Gastroesophageal sphincter (tissue), 4 donors: ENCODE data around the gene SRPK1. TPM values are rescaled to one million over a fixed set of nuclear protein-coding genes. Genes with fewer than 3 reads are reported as not detected.

Experiments
- ATAC-seq: fragments of 150-250 bp; one replicate; pipeline ENCODE4 v1.9.1; 2016; ENCODE audit warnings: mild to moderate bottlenecking, moderate library complexity
- H3K27ac ChIP-seq, 4 donors: fragments of 200-600 bp; sonication (generic) in 3 of 4; 1 replicate in 3 of 4; 2 replicates in 1 of 4; pipeline ENCODE4 v1.5.1; 2016 to 2019
- H3K27me3 ChIP-seq: fragments of 200-600 bp; sonication (generic); one replicate; pipeline ENCODE4 v1.5.1; 2019
- H3K36me3 ChIP-seq, 2 donors: fragments of 200-600 bp; sonication (generic); one replicate each; pipeline ENCODE4 v1.5.1; 2019; ENCODE audit warnings: control low read depth in 1 of 2
- H3K4me1 ChIP-seq, 3 donors: fragments of 200-600 bp; sonication (generic); 1 replicate in 2 of 3; 2 replicates in 1 of 3; pipeline ENCODE4 v1.5.1; 2016 to 2019; ENCODE audit warnings: control low read depth in 2 of 3
- H3K4me3 ChIP-seq, 2 donors: fragments of 200-600 bp; sonication (generic); one replicate each; pipeline ENCODE4 v1.5.1; 2019; ENCODE audit warnings: mild to moderate bottlenecking in 1 of 2, moderate library complexity in 1 of 2
- H3K9me3 ChIP-seq, 3 donors: fragments of 200-600 bp; sonication (generic); one replicate each; pipeline ENCODE4 v1.5.1; 2017 to 2019; ENCODE audit warnings: control low read depth in 2 of 3
- EP300 ChIP-seq: sonication (generic); formaldehyde crosslinking; IDR thresholded peaks from one replicate; pipeline ENCODE4 v1.6.1; 2017; ENCODE audit warnings: antibody characterized with exemption, mild to moderate bottlenecking
- POLR2A ChIP-seq, 2 donors: fragments of 450-650 bp; IDR thresholded peaks; one replicate each; pipeline ENCODE4 v1.6.1; 2017; ENCODE audit warnings: antibody characterized with exemption in 2 of 2, mild to moderate bottlenecking in 2 of 2, moderate library complexity in 1 of 2
- POLR2AphosphoS5 ChIP-seq: sonication (generic); formaldehyde crosslinking; IDR thresholded peaks from one replicate; pipeline ENCODE4 v1.6.1; 2017; ENCODE audit warnings: antibody characterized with exemption
- WGBS, 2 donors: methylation state at CpG; one replicate each; pipeline ENCODE4 v1.1.5; 2018; ENCODE audit warnings: low coverage in 1 of 2; 5-methylcytosine and 5-hydroxymethylcytosine counted together
- total RNA-seq, 4 donors: library from RNA; depleted of rRNA; stranded (reverse); fragments of >200 nt; gene quantifications; one replicate each; pipeline ENCODE4 v1.1.0, GENCODE V29; 2016
- TF ChIP-seq, protein P1 (sequence below), 4 experiments: fragments of 200-600 bp in 2 of 4; fragments of 450-650 bp in 2 of 4; sonication (generic) in 1 of 4; IDR thresholded peaks; one replicate each; pipeline ENCODE4 v1.5.1; 2017 to 2019; ENCODE audit warnings: antibody characterized with exemption in 4 of 4, mild to moderate bottlenecking in 2 of 4, moderate library complexity in 2 of 4

SRPK1 gene
- total RNA-seq, 4 donors from 2014 or later: 32.2 to 45.0 (median 37.4) TPM

DNA sequence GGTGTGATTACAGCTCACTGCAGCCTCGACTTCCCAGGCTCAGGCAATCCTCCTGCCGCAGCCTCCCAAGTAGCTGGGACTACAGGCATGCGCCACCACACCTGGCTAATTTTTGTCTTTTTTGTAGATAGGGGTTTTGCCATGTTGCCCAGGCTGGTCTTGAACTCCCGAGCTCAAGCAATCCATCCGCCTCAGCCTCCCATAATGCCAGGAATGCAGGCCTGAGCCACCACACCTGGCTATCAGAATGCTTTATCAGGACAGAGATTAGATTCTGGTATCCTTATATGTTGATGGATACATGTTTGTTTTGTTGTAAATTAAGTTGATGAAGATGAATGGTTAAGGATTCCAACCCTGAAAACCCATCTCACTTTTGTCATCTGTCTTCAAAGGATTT is 91.6 kb downstream of the SRPK1 start:
- 80 to 96% methylated on average over 2 to 3 of the region's 5 CpGs for WGBS, 2 donors
- TF ChIP-seq EP300 (no peak), POLR2A (IDR thresholded peaks at IDR 0.05) (no peak), POLR2AphosphoS5 (no peak)
- TF ChIP-seq, protein P1, sequence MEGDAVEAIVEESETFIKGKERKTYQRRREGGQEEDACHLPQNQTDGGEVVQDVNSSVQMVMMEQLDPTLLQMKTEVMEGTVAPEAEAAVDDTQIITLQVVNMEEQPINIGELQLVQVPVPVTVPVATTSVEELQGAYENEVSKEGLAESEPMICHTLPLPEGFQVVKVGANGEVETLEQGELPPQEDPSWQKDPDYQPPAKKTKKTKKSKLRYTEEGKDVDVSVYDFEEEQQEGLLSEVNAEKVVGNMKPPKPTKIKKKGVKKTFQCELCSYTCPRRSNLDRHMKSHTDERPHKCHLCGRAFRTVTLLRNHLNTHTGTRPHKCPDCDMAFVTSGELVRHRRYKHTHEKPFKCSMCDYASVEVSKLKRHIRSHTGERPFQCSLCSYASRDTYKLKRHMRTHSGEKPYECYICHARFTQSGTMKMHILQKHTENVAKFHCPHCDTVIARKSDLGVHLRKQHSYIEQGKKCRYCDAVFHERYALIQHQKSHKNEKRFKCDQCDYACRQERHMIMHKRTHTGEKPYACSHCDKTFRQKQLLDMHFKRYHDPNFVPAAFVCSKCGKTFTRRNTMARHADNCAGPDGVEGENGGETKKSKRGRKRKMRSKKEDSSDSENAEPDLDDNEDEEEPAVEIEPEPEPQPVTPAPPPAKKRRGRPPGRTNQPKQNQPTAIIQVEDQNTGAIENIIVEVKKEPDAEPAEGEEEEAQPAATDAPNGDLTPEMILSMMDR (IDR thresholded peaks at IDR 0.05): no peak

DNA sequence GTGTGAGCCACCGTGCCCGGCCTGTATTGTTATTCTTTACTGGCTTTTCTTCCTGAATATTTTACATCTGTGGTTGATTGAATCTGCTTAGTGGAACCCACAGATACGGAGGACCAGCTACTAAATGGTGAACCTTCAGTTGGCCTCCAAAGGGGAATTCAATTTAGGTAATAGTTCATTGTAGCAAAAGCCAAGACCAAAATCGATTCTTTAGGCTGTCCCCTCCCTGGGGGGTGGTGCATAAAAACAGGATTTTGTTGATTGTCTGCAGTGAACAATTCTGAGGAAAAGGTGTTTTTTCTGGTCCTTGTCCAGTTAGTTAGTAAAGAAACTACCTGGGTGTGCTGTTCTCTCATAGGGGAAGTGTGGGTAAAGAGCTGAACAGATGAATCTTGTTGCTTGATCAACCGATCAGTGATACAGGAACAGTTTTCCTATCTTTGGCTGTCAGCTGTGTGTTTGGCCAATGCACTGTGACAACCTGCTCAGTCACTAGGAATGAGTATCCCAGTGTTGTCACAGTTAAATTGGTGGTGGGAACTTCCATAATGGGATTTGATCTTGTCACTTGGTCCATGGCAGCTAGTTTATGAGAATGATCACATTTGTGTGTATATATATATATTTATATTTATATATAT is 96.2 kb downstream of the SRPK1 start:
- 73 to 74% methylated on average over 4 to 5 of the region's 5 CpGs for WGBS, 2 donors
- ATAC-seq: no peak
- Histone ChIP-seq H3K27me3 (peaks cover 12% of the 10 kb centered on the region), H3K9me3 (no peaks in the 10 kb centered on the region), H3K27ac (no peak overlapping the region), H3K4me1 (no peaks in the 10 kb centered on the region), H3K36me3 (no peaks in the 10 kb centered on the region), H3K4me3 (no peak overlapping the region)
- TF ChIP-seq POLR2A (IDR thresholded peaks at IDR 0.05) (no peak), POLR2AphosphoS5 (no peak), EP300 (no peak)
- TF ChIP-seq, protein P1 (IDR thresholded peaks at IDR 0.05): no peak

More for the DNA sequence above, 91.6 kb downstream of the SRPK1 start:
- no peak for ATAC-seq
- H3K4me3 ChIP-seq: no peak overlapping the region
- H3K9me3 ChIP-seq: no peaks in the 10 kb centered on the region
- H3K27ac ChIP-seq: no peak overlapping the region
- H3K36me3 ChIP-seq: peaks cover 0 to 14% of the 10 kb centered on the region in 2 donors
- H3K4me1 ChIP-seq: no peaks in the 10 kb centered on the region
- peaks cover 12% of the 10 kb centered on the region for H3K27me3 ChIP-seq

- Histone ChIP-seq H3K4me3 (no peak overlapping the region), H3K9me3 (no peaks in the 10 kb centered on the region), H3K36me3 (no peaks in the 10 kb centered on the region), H3K27ac (no peak overlapping the region), H3K4me1 (no peaks in the 10 kb centered on the region), H3K27me3 (peaks cover 12% of the 10 kb centered on the region)
- WGBS, 2 donors: 83 to 89% methylated on average over 2 of the region's 2 CpGs
- TF ChIP-seq, protein P1 (IDR thresholded peaks at IDR 0.05): no peak
- TF ChIP-seq EP300 (no peak), POLR2A (IDR thresholded peaks at IDR 0.05) (no peak), POLR2AphosphoS5 (no peak)
- ATAC-seq: no peak
Observed at GRCh38 chr6:35823601-35824000, 97.3 kb downstream of the SRPK1 start.

GRCh38 chr6:35817515-35817914 is 103.4 kb downstream of the SRPK1 start:
- no peaks in the 10 kb centered on the region for H3K4me1 ChIP-seq
- no peak overlapping the region for H3K4me3 ChIP-seq
- H3K27ac ChIP-seq: no peak overlapping the region
- ATAC-seq: no peak
- peaks cover 22% of the 10 kb centered on the region for H3K27me3 ChIP-seq
- H3K36me3 ChIP-seq: no peaks in the 10 kb centered on the region
- peaks cover 0 to 17% (median 0%) of the 10 kb centered on the region in 3 donors for H3K9me3 ChIP-seq
- no peak for TF ChIP-seq EP300
- TF ChIP-seq POLR2A (IDR thresholded peaks at IDR 0.05): no peak
- no peak for TF ChIP-seq POLR2AphosphoS5
- TF ChIP-seq, protein P1 (IDR thresholded peaks at IDR 0.05): no peak

DNA sequence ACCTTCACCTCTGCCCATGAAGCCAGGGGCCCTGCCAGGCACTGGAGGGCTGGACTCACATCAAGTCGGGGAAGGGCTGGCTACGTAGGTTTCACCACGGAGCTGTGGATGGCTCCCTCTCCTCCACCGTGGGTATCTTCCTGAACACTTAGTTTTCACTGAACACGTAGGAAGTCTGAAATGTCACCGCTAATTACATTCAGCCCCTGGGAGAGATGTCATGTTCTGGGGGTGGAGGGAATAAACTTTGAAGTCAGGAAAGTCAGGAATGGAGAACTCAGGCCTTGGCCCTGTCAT is 109.3 kb downstream of the SRPK1 start:
- no peak overlapping the region for H3K4me3 ChIP-seq
- H3K4me1 ChIP-seq: no peaks in the 10 kb centered on the region
- H3K9me3 ChIP-seq: peaks cover 0 to 5% (median 0%) of the 10 kb centered on the region in 3 donors
- ATAC-seq: no peak
- H3K36me3 ChIP-seq: no peaks in the 10 kb centered on the region
- no peak overlapping the region for H3K27ac ChIP-seq
- TF ChIP-seq, protein P1 (IDR thresholded peaks at IDR 0.05): no peak
- TF ChIP-seq POLR2A (IDR thresholded peaks at IDR 0.05) (no peak), EP300 (no peak), POLR2AphosphoS5 (no peak)
- H3K27me3 ChIP-seq: peaks cover 55% of the 10 kb centered on the region
- 40 to 70% methylated on average over 3 of the region's 6 CpGs for WGBS, 2 donors
